Neural cell (in vitro differentiated cells): ENCODE results near the gene ZNF75A. TPM values are rescaled to one million over a fixed set of nuclear protein-coding genes. Genes with fewer than 3 reads are reported as not detected.

Experiments
- H2AFZ ChIP-seq: fragments of 200-600, 300-800 bp; sonication (generic), shearing (Covaris generic); 2 replicates; pipeline ENCODE4 v1.6.0; 2014; ENCODE audit warnings: low read depth, mild to moderate bottlenecking, antibody characterized with exemption, low read length, moderate library complexity
- H3F3A ChIP-seq: fragments of 200-600 bp; shearing (Covaris generic); 2 replicates; pipeline ENCODE4 v1.6.1; 2016; ENCODE audit warnings: mild to moderate bottlenecking, moderate library complexity, mixed read lengths, antibody characterized with exemption, low read length; ENCODE audit not compliant: insufficient read depth, poor library complexity, severe bottlenecking
- H3K27ac ChIP-seq: fragments of 200-600, 300-800 bp; sonication (generic), shearing (Covaris generic); 2 replicates; pipeline ENCODE4 v1.5.1; 2014; ENCODE audit warnings: mild to moderate bottlenecking, low read length, moderate library complexity
- H3K27me3 ChIP-seq: fragments of 300-800, 200-600 bp; sonication (generic), shearing (Covaris generic); 2 replicates; pipeline ENCODE4 v1.6.0; 2014; ENCODE audit warnings: mild to moderate bottlenecking, low read depth, low read length, moderate library complexity; ENCODE audit not compliant: insufficient read depth
- H3K36me3 ChIP-seq: fragments of 300-800, 200-600 bp; sonication (generic), shearing (Covaris generic); 2 replicates; pipeline ENCODE4 v1.5.1; 2014; ENCODE audit warnings: mild to moderate bottlenecking, antibody characterized with exemption, low read length, moderate library complexity; ENCODE audit not compliant: insufficient read depth
- H3K4me2 ChIP-seq: fragments of 300-800, 200-600 bp; sonication (generic), shearing (Covaris generic); 2 replicates; pipeline ENCODE4 v1.6.0; 2014; ENCODE audit warnings: mild to moderate bottlenecking, low read length
- H3K4me3 ChIP-seq: fragments of 300-800, 200-600 bp; sonication (generic), shearing (Covaris generic); 2 replicates; pipeline ENCODE4 v1.5.1; 2014; ENCODE audit warnings: mild to moderate bottlenecking, low read length, moderate library complexity
- H3K79me2 ChIP-seq: fragments of 200-600 bp; shearing (Covaris generic); replicated peaks from 2 replicates; pipeline ENCODE4 v1.6.0; 2014; ENCODE audit warnings: mild to moderate bottlenecking, low read length, moderate library complexity; ENCODE audit not compliant: insufficient read depth
- H3K9ac ChIP-seq: fragments of 300-800, 200-600 bp; sonication (generic), shearing (Covaris generic); 2 replicates; pipeline ENCODE4 v1.6.1; 2016; ENCODE audit warnings: mild to moderate bottlenecking, low read length, mixed read lengths
- H3K9me2 ChIP-seq: fragments of 200-600 bp; shearing (Covaris generic); 2 replicates; pipeline ENCODE4 v1.6.1; 2016; ENCODE audit warnings: mild to moderate bottlenecking, low read length, mixed read lengths; ENCODE audit not compliant: insufficient read depth
- H3K9me3 ChIP-seq: fragments of 200-600, 300-800 bp; sonication (generic), shearing (Covaris generic); 2 replicates; pipeline ENCODE4 v1.6.1; 2016; ENCODE audit warnings: mild to moderate bottlenecking, mixed run types, low read length, moderate library complexity, mixed read lengths
- H4K20me1 ChIP-seq: fragments of 200-600 bp; shearing (Covaris generic); 2 replicates; pipeline ENCODE4 v1.6.1; 2016; ENCODE audit warnings: mild to moderate bottlenecking, mixed run types; ENCODE audit not compliant: insufficient read depth
- EP300 ChIP-seq: fragments of 450-650 bp; conservative IDR thresholded peaks from 2 replicates; pipeline ENCODE4 v1.6.1; 2014; ENCODE audit warnings: antibody characterized with exemption, mild to moderate bottlenecking, moderate library complexity; ENCODE audit not compliant: poor library complexity, severe bottlenecking
- EZH2 ChIP-seq: fragments of 200-600, 300-800 bp; shearing (Covaris generic), sonication (generic); IDR thresholded peaks from 2 replicates; pipeline ENCODE4 v1.6.1; 2014; ENCODE audit warnings: antibody characterized with exemption, low read length, borderline replicate concordance, mild to moderate bottlenecking; ENCODE audit not compliant: insufficient read depth, poor library complexity, severe bottlenecking
- MXI1 ChIP-seq: fragments of 450-650 bp; conservative IDR thresholded peaks from 2 replicates; pipeline ENCODE4 v1.6.1; 2014; ENCODE audit warnings: antibody characterized with exemption, mild to moderate bottlenecking; ENCODE audit not compliant: poor library complexity, severe bottlenecking
- POLR2AphosphoS5 ChIP-seq: IDR thresholded peaks from 2 replicates; pipeline ENCODE4 v1.6.1; 2012
- RAD21 ChIP-seq: fragments of 450-650 bp; conservative IDR thresholded peaks from 2 replicates; pipeline ENCODE4 v1.6.1; 2014; ENCODE audit warnings: antibody characterized with exemption, mild to moderate bottlenecking, moderate library complexity
- SMC3 ChIP-seq: fragments of 450-650 bp; conservative IDR thresholded peaks from 2 replicates; pipeline ENCODE4 v1.6.1; 2014; ENCODE audit warnings: antibody characterized with exemption, mild to moderate bottlenecking, moderate library complexity; ENCODE audit not compliant: poor library complexity
- TAF1 ChIP-seq: IDR thresholded peaks from 2 replicates; pipeline ENCODE4 v1.6.1; 2012; ENCODE audit warnings: low read depth
- polyA plus RNA-seq: library from polyadenylated mRNA; depleted of rRNA; stranded (reverse); fragments of >200 nt; gene quantifications from 2 replicates; pipeline ENCODE4 v1.2.3, GENCODE V29; 2014
- TF ChIP-seq, protein P1 (sequence below): IDR thresholded peaks from 2 replicates; pipeline ENCODE4 v1.6.1; 2012; ENCODE audit warnings: borderline replicate concordance

The ZNF75A gene
- polyA plus RNA-seq, 1 donor from 2014 or later: 76.0 TPM

DNA sequence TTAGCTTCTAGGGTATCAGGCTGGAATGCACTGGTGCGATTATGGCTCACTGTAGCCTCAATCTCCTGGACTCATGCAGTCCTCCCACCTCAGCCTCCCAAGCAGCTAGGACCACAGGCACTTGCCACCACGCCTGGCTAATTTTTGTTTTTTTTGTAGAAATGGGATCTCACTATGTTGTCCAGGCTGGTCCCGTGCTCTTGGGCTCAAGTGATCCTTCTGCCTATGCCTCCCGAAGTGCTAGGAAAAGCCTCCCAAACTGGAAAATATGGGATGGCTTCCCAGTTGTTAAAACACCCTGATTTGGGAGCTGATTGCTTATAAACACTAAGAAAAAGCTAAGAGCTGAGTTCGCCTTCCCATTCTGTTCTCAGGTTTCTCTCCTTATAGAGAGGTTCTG is 28.6 kb upstream of the ZNF75A start:
- Histone ChIP-seq H3K9me3 (no peaks in the 10 kb centered on the region), H3F3A (no peaks in the 10 kb centered on the region), H3K9ac (no peak overlapping the region), H3K79me2 (no peaks in the 10 kb centered on the region), H3K9me2 (no peaks in the 10 kb centered on the region), H3K36me3 (no peaks in the 10 kb centered on the region), H3K27me3 (no peaks in the 10 kb centered on the region), H4K20me1 (no peaks in the 10 kb centered on the region), H3K27ac (no peak overlapping the region), H2AFZ (no peak overlapping the region), H3K4me3 (no peak overlapping the region), H3K4me2 (no peak overlapping the region)
- TF ChIP-seq, protein P1, sequence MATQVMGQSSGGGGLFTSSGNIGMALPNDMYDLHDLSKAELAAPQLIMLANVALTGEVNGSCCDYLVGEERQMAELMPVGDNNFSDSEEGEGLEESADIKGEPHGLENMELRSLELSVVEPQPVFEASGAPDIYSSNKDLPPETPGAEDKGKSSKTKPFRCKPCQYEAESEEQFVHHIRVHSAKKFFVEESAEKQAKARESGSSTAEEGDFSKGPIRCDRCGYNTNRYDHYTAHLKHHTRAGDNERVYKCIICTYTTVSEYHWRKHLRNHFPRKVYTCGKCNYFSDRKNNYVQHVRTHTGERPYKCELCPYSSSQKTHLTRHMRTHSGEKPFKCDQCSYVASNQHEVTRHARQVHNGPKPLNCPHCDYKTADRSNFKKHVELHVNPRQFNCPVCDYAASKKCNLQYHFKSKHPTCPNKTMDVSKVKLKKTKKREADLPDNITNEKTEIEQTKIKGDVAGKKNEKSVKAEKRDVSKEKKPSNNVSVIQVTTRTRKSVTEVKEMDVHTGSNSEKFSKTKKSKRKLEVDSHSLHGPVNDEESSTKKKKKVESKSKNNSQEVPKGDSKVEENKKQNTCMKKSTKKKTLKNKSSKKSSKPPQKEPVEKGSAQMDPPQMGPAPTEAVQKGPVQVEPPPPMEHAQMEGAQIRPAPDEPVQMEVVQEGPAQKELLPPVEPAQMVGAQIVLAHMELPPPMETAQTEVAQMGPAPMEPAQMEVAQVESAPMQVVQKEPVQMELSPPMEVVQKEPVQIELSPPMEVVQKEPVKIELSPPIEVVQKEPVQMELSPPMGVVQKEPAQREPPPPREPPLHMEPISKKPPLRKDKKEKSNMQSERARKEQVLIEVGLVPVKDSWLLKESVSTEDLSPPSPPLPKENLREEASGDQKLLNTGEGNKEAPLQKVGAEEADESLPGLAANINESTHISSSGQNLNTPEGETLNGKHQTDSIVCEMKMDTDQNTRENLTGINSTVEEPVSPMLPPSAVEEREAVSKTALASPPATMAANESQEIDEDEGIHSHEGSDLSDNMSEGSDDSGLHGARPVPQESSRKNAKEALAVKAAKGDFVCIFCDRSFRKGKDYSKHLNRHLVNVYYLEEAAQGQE: no peak
- TF ChIP-seq EZH2: no peak

DNA sequence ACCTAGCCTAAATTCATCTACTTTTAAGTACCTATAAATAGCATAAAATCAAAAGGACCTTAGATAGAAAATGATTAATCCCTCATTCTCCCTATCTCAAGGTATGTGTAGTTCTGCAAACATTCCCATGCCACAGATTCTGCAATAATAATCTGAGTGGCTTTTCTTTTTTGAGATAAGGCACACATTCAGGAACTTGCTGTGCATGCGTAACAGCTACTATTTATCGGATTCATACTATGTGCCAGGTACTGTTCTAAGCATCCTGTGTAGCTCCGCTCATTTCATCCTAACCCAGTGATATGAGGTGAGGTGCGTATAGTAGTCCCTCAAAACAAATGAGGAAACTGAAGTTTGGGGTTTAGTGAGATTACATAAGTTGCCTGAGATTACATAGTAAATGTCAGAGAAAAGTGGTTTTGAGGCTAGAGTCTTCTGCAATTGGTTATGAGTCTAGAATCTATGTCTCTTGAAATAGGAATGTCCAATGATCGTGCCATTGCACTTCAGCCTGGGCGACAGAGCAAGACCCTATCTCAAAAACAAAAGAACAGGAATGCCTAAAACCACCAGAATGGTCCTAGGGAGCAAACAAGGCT is 24.0 kb upstream of the ZNF75A start:
- Histone ChIP-seq H3K9me3 (no peaks in the 10 kb centered on the region), H3K79me2 (peaks cover 27% of the 10 kb centered on the region), H3K27me3 (no peaks in the 10 kb centered on the region), H3K27ac (no peak overlapping the region), H4K20me1 (no peaks in the 10 kb centered on the region), H2AFZ (no peak overlapping the region), H3K4me2 (no peak overlapping the region), H3F3A (no peaks in the 10 kb centered on the region), H3K9ac (no peak overlapping the region), H3K9me2 (no peaks in the 10 kb centered on the region), H3K4me3 (peak overlapping the region; percentile 98), H3K36me3 (no peaks in the 10 kb centered on the region)
- no peak for TF ChIP-seq TAF1
- TF ChIP-seq SMC3: no peak
- no peak for TF ChIP-seq MXI1
- TF ChIP-seq, protein P1: no peak
- TF ChIP-seq RAD21: no peak
- no peak for TF ChIP-seq EP300
- no peak for TF ChIP-seq EZH2
- TF ChIP-seq POLR2AphosphoS5: no peak
